K562 (cell line): ENCODE data around the gene EBNA1BP2. TPM values are rescaled to one million over a fixed set of nuclear protein-coding genes. Genes with fewer than 3 reads are reported as not detected.

Source experiments
- CAMTA2 ChIP-seq: fragments of 250-450 bp; sonication (Bioruptor Pico); conservative IDR thresholded peaks from 2 replicates; pipeline ENCODE4 v1.5.1; 2022
- E2F6 ChIP-seq, 2 experiments: IDR thresholded peaks; 2 replicates each; pipeline ENCODE4 v1.6.1; 2011; ENCODE audit warnings: borderline replicate concordance in 1 of 2, control low read depth in 1 of 2, low read depth in 1 of 2, low read length in 1 of 2, mild to moderate bottlenecking in 1 of 2, mixed read lengths in 1 of 2, moderate library complexity in 1 of 2; ENCODE audit not compliant: insufficient read depth in 1 of 2, insufficient read length in 1 of 2, poor library complexity in 1 of 2, severe bottlenecking in 1 of 2; ENCODE audit errors: extremely low read depth in 1 of 2
- EWSR1 ChIP-seq: fragments of 450-650 bp; IDR thresholded peaks from 2 replicates; pipeline ENCODE4 v1.6.1; 2018; ENCODE audit warnings: borderline replicate concordance, mild to moderate bottlenecking, low read depth, moderate library complexity; ENCODE audit not compliant: partially characterized antibody
- GABPA ChIP-seq: fragments of 200-800 bp; sonication (Bioruptor generic); conservative IDR thresholded peaks from 2 replicates; pipeline ENCODE4 v1.6.1; 2016; ENCODE audit warnings: low read depth, missing genetic modification characterization, missing compliant biosample characterization
- IRF1 ChIP-seq: sonication (generic); formaldehyde crosslinking; IDR thresholded peaks from 2 replicates; pipeline ENCODE4 v1.8.0; 2022; ENCODE audit warnings: missing genetic modification reagents, mild to moderate bottlenecking, borderline replicate concordance
- L3MBTL2 ChIP-seq: fragments of 450-650 bp; IDR thresholded peaks from 2 replicates; pipeline ENCODE4 v1.6.1; 2016; ENCODE audit warnings: mild to moderate bottlenecking, moderate library complexity
- MAFK ChIP-seq: IDR thresholded peaks from 2 replicates; pipeline ENCODE4 v1.6.1; 2011; ENCODE audit warnings: low read length, improper control_type of control experiment
- MIER1 ChIP-seq: fragments of 450-650 bp; IDR thresholded peaks from 2 replicates; pipeline ENCODE4 v1.6.1; 2016; ENCODE audit warnings: antibody characterized with exemption, mild to moderate bottlenecking, low read depth
- MTA3 ChIP-seq: fragments of 450-650 bp; formaldehyde crosslinking; IDR thresholded peaks from 2 replicates; pipeline ENCODE4 v1.6.1; 2017; ENCODE audit warnings: mild to moderate bottlenecking, borderline replicate concordance
- MXI1 ChIP-seq: IDR thresholded peaks from 2 replicates; pipeline ENCODE4 v1.6.1; 2011; ENCODE audit warnings: low read depth, mild to moderate bottlenecking, improper control_type of control experiment, low read length
- NBN ChIP-seq: fragments of 450-650 bp; IDR thresholded peaks from 2 replicates; pipeline ENCODE4 v1.6.1; 2016; ENCODE audit warnings: low read depth, mild to moderate bottlenecking
- NKRF ChIP-seq: fragments of 450-650 bp; IDR thresholded peaks from 2 replicates; pipeline ENCODE4 v1.6.1; 2016; ENCODE audit warnings: borderline replicate concordance
- RBFOX2 ChIP-seq: fragments of 200-400 bp; formaldehyde crosslinking; IDR thresholded peaks from 2 replicates; pipeline ENCODE4 v1.6.1; 2017; ENCODE audit warnings: low read depth, mild to moderate bottlenecking, low read length, moderate library complexity
- RNF2 ChIP-seq: sonication (generic); IDR thresholded peaks from 2 replicates; pipeline ENCODE4 v1.6.1; 2016
- SIRT6 ChIP-seq: IDR thresholded peaks from one replicate; pipeline ENCODE4 v1.6.1; 2012; ENCODE audit warnings: low read depth, mild to moderate bottlenecking, control low read depth, inconsistent platforms, low read length, moderate library complexity
- TGIF2 ChIP-seq: sonication (generic); formaldehyde crosslinking; IDR thresholded peaks from 2 replicates; pipeline ENCODE4 v1.8.1; 2022; ENCODE audit warnings: mild to moderate bottlenecking, missing genetic modification reagents, moderate library complexity
- ZBTB33 ChIP-seq: sonication (generic); formaldehyde crosslinking; IDR thresholded peaks from 2 replicates; pipeline ENCODE4 v1.8.1; 2023; ENCODE audit warnings: mild to moderate bottlenecking, missing genetic modification reagents
- ZKSCAN1 ChIP-seq: fragments of 150-350 bp; IDR thresholded peaks from 2 replicates; pipeline ENCODE4 v1.6.1; 2016; ENCODE audit warnings: low read depth, low read length
- ZNF76 ChIP-seq: fragments of 250-450 bp; sonication (Bioruptor Pico); IDR thresholded peaks from 2 replicates; pipeline ENCODE4 v1.4.0; 2020; ENCODE audit warnings: mild to moderate bottlenecking, moderate library complexity, borderline replicate concordance
- ZSCAN32 ChIP-seq: fragments of 450-650 bp; formaldehyde crosslinking; IDR thresholded peaks from 2 replicates; pipeline ENCODE4 v1.4.0; 2020; ENCODE audit warnings: mild to moderate bottlenecking, moderate library complexity
- polyA plus RNA-seq, 8 experiments: library from polyadenylated mRNA; depleted of rRNA in 4 of 8; stranded (reverse) in 5 of 8; unstranded in 3 of 8; fragments of >200 nt; fragmentation: Nextera tagmentation in 2 of 8; fragmentation: Illumina TruSeq in 1 of 8; extraction: Ambion mirVana in 2 of 8; extraction: Trizol in 1 of 8; gene quantifications; 2 replicates each; pipeline versions ENCODE4 v1.2.1 to v1.2.3, GENCODE V29; 2011 to 2014; ENCODE audit warnings: inconsistent platforms in 1 of 8, missing spikeins in 1 of 8
- total RNA-seq, 7 experiments: library from RNA; depleted of rRNA in 6 of 7; stranded (reverse); fragments of >200 nt in 6 of 7; fragmentation: Illumina TruSeq in 2 of 7; extraction: Trizol in 2 of 7; gene quantifications; 2 replicates each; pipeline versions ENCODE4 v1.2.1 to v1.2.3, GENCODE V29; 2011 to 2021; ENCODE audit warnings: low replicate concordance in 1 of 7
- TF ChIP-seq, protein P1 (sequence below), 3 experiments: IDR thresholded peaks in 2 of 3; conservative IDR thresholded peaks in 1 of 3; 2 replicates each; pipeline ENCODE4 v1.5.1; 2011 to 2012; ENCODE audit warnings: low read length in 3 of 3, mild to moderate bottlenecking in 3 of 3, control low read depth in 2 of 3, improper control_type of control experiment in 1 of 3, inconsistent platforms in 1 of 3, low read depth in 1 of 3, mixed read lengths in 1 of 3, moderate library complexity in 1 of 3; ENCODE audit not compliant: insufficient read depth in 2 of 3

EBNA1BP2 gene
- total and polyA plus RNA-seq, 9 of the 15 experiments (the other 6 are each of a cell fraction or from before 2014, with no cell fraction given): 95.2 to 349 (median 249) TPM

GRCh38 chr1:43172527-43172972 is 460 bp upstream of the EBNA1BP2 start (continued):
- TF ChIP-seq MXI1 (peak; percentile 20; the same call in 1 of the 2 replicates), E2F6 (IDR thresholded peaks at IDR 0.05; ENCODE audit: borderline replicate concordance in 1 of 2, extremely low read depth in 1 of 2, insufficient read depth in 1 of 2, insufficient read length in 1 of 2, low read depth in 1 of 2, low read length in 1 of 2, poor library complexity in 1 of 2, severe bottlenecking in 1 of 2) (peak; percentile 99 to 100), TGIF2 (CRISPR knock-in tag) (peak; percentile 37; the same call in 1 of the 2 replicates), MTA3 (no peak), CAMTA2 (no peak), GABPA (0 out of 2 replicates have a peak, but pooled peaks have one; percentile 3), NKRF (no peak), SIRT6 (no peak), ZSCAN32 (no peak), RNF2 (peak; percentile 68), RBFOX2 (no peak), L3MBTL2 (peak; percentile 99), NBN (peak; percentile 15; the same call in 1 of the 2 replicates), ZKSCAN1 (no peak), ZNF76 (CRISPR knock-in tag) (no peak), MAFK (no peak), MIER1 (0 out of 2 replicates have a peak, but pooled peaks have one; percentile 60), ZBTB33 (CRISPR knock-in tag) (peak; percentile 58; the same call in 1 of the 2 replicates), IRF1 (CRISPR knock-in tag) (peak; percentile 90; the same call in 1 of the 2 replicates), EWSR1 (no peak)
- TF ChIP-seq, protein P1, sequence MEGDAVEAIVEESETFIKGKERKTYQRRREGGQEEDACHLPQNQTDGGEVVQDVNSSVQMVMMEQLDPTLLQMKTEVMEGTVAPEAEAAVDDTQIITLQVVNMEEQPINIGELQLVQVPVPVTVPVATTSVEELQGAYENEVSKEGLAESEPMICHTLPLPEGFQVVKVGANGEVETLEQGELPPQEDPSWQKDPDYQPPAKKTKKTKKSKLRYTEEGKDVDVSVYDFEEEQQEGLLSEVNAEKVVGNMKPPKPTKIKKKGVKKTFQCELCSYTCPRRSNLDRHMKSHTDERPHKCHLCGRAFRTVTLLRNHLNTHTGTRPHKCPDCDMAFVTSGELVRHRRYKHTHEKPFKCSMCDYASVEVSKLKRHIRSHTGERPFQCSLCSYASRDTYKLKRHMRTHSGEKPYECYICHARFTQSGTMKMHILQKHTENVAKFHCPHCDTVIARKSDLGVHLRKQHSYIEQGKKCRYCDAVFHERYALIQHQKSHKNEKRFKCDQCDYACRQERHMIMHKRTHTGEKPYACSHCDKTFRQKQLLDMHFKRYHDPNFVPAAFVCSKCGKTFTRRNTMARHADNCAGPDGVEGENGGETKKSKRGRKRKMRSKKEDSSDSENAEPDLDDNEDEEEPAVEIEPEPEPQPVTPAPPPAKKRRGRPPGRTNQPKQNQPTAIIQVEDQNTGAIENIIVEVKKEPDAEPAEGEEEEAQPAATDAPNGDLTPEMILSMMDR (IDR thresholded peaks at IDR 0.05 in 2 of 3, conservative IDR thresholded peaks at IDR 0.05 in 1 of 3; ENCODE audit: insufficient read depth in 2 of 3, low read depth in 1 of 3, low read length in 3 of 3): no peak
